HEK293 (cell line): ENCODE measurements around the gene E4F1.
A peak's percentile ranks its signal among the peaks of the same experiment; 100 is the strongest.

ENCODE experiments used
- BCL11B ChIP-seq: fragments of 450-650 bp; formaldehyde crosslinking; IDR thresholded peaks from 2 replicates; pipeline ENCODE4 v1.5.1; 2016; ENCODE audit warnings: low read depth, missing biosample characterization, missing genetic modification characterization
- FEZF1 ChIP-seq: fragments of 450-650 bp; formaldehyde crosslinking; IDR thresholded peaks from 2 replicates; pipeline ENCODE4 v1.5.1; 2016; ENCODE audit warnings: missing biosample characterization, missing genetic modification characterization
- IKZF3 ChIP-seq: fragments of 450-650 bp; IDR thresholded peaks from 2 replicates; pipeline ENCODE4 v1.5.0; 2018; ENCODE audit warnings: missing biosample characterization, mild to moderate bottlenecking, missing genetic modification characterization, moderate library complexity
- KLF16 ChIP-seq: fragments of 450-650 bp; formaldehyde crosslinking; IDR thresholded peaks from 2 replicates; pipeline ENCODE4 v1.5.1; 2017; ENCODE audit warnings: missing biosample characterization, missing genetic modification characterization
- KLF9 ChIP-seq: fragments of 450-650 bp; formaldehyde crosslinking; IDR thresholded peaks from 2 replicates; pipeline ENCODE4 v1.5.1; 2016; ENCODE audit warnings: missing biosample characterization, missing genetic modification characterization, low read depth
- OSR2 ChIP-seq: fragments of 450-650 bp; formaldehyde crosslinking; IDR thresholded peaks from 2 replicates; pipeline ENCODE4 v1.5.1; 2016; ENCODE audit warnings: missing biosample characterization, missing genetic modification characterization
- PRDM2 ChIP-seq: fragments of 450-650 bp; formaldehyde crosslinking; IDR thresholded peaks from 2 replicates; pipeline ENCODE4 v1.5.1; 2016; ENCODE audit warnings: missing biosample characterization, missing genetic modification characterization, borderline replicate concordance
- SP3 ChIP-seq: fragments of 450-650 bp; formaldehyde crosslinking; IDR thresholded peaks from 2 replicates; pipeline ENCODE4 v1.5.1; 2016; ENCODE audit warnings: missing biosample characterization, missing genetic modification characterization
- TCF7L2 ChIP-seq: IDR thresholded peaks from 2 replicates; pipeline ENCODE4 v1.6.1; 2011; ENCODE audit warnings: low read depth, mild to moderate bottlenecking, inconsistent platforms, low read length, moderate library complexity, borderline replicate concordance
- TSHZ1 ChIP-seq: fragments of 450-650 bp; formaldehyde crosslinking; IDR thresholded peaks from 2 replicates; pipeline ENCODE4 v1.5.1; 2016; ENCODE audit warnings: missing biosample characterization, missing genetic modification characterization, borderline replicate concordance
- ZBTB1 ChIP-seq: fragments of 450-650 bp; formaldehyde crosslinking; IDR thresholded peaks from 2 replicates; pipeline ENCODE4 v1.5.1; 2016; ENCODE audit warnings: missing biosample characterization, missing genetic modification characterization
- ZBTB10 ChIP-seq: fragments of 450-650 bp; formaldehyde crosslinking; IDR thresholded peaks from 2 replicates; pipeline ENCODE4 v1.5.1; 2016; ENCODE audit warnings: missing biosample characterization, missing genetic modification characterization
- ZBTB20 ChIP-seq: fragments of 450-650 bp; formaldehyde crosslinking; IDR thresholded peaks from 2 replicates; pipeline ENCODE4 v1.5.1; 2016; ENCODE audit warnings: missing biosample characterization, missing genetic modification characterization
- ZNF202 ChIP-seq: fragments of 450-650 bp; formaldehyde crosslinking; IDR thresholded peaks from 2 replicates; pipeline ENCODE4 v1.5.1; 2016; ENCODE audit warnings: missing biosample characterization, missing genetic modification characterization, borderline replicate concordance
- ZNF23 ChIP-seq: fragments of 450-650 bp; formaldehyde crosslinking; IDR thresholded peaks from 2 replicates; pipeline ENCODE4 v1.5.1; 2016; ENCODE audit warnings: missing biosample characterization, missing genetic modification characterization, borderline replicate concordance
- ZNF266 ChIP-seq: fragments of 450-650 bp; formaldehyde crosslinking; IDR thresholded peaks from 2 replicates; pipeline ENCODE4 v1.5.1; 2016; ENCODE audit warnings: missing biosample characterization, missing genetic modification characterization, low read depth
- ZNF324 ChIP-seq: fragments of 450-650 bp; formaldehyde crosslinking; IDR thresholded peaks from 2 replicates; pipeline ENCODE4 v1.5.1; 2016; ENCODE audit warnings: missing biosample characterization, missing genetic modification characterization
- ZNF354C ChIP-seq: fragments of 450-650 bp; formaldehyde crosslinking; IDR thresholded peaks from 2 replicates; pipeline ENCODE4 v1.5.1; 2016; ENCODE audit warnings: missing biosample characterization, missing genetic modification characterization, low read depth, borderline replicate concordance
- ZNF518A ChIP-seq: fragments of 450-650 bp; formaldehyde crosslinking; conservative IDR thresholded peaks from 2 replicates; pipeline ENCODE4 v1.5.1; 2016; ENCODE audit warnings: low read depth, missing biosample characterization, missing genetic modification characterization
- ZNF785 ChIP-seq: fragments of 450-650 bp; formaldehyde crosslinking; IDR thresholded peaks from 2 replicates; pipeline ENCODE4 v1.5.1; 2016; ENCODE audit warnings: missing biosample characterization, missing genetic modification characterization
- ZNF830 ChIP-seq: fragments of 450-650 bp; IDR thresholded peaks from 2 replicates; pipeline ENCODE4 v1.5.0; 2018; ENCODE audit warnings: missing biosample characterization, missing genetic modification characterization, low read depth, mild to moderate bottlenecking, moderate library complexity

E4F1 gene

GRCh38 chr16:2212362-2213324, 10.7 kb upstream of the E4F1 start (continued):
- no peak for TF ChIP-seq ZNF23 (tag by site-specific recombination)
- TF ChIP-seq KLF9 (tag by site-specific recombination) = no peak
- TF ChIP-seq ZNF354C (tag by site-specific recombination) = no peak
- 0 out of 2 replicates have a peak, but pooled peaks have one; percentile 20 for TF ChIP-seq IKZF3 (tag by site-specific recombination)
- no peak for TF ChIP-seq TCF7L2
- no peak for TF ChIP-seq FEZF1 (tag by site-specific recombination)
- TF ChIP-seq ZNF518A (tag by site-specific recombination) = no peak
- no peak for TF ChIP-seq ZNF324 (tag by site-specific recombination)
- TF ChIP-seq ZNF266 (tag by site-specific recombination) = no peak
- no peak for TF ChIP-seq ZNF785
- TF ChIP-seq BCL11B = no peak
- TF ChIP-seq ZNF830 (tag by site-specific recombination) = no peak
- no peak for TF ChIP-seq ZBTB10 (tag by site-specific recombination)
- TF ChIP-seq ZBTB20 = 0 out of 2 replicates have a peak, but pooled peaks have one; percentile 13
- no peak for TF ChIP-seq TSHZ1
- no peak for TF ChIP-seq OSR2 (tag by site-specific recombination)
- no peak for TF ChIP-seq SP3 (tag by site-specific recombination)
- TF ChIP-seq ZBTB1 (tag by site-specific recombination) = no peak
- TF ChIP-seq KLF16 (tag by site-specific recombination) = no peak
- TF ChIP-seq PRDM2 (tag by site-specific recombination) = no peak
- no peak for TF ChIP-seq ZNF202 (tag by site-specific recombination)
